GM19395 (cell line): Measurements from ENCODE around the gene TRAPPC2L.

ENCODE experiments used
- ATAC-seq: cut with Tn5 transposase; IDR thresholded peaks from one replicate; pipeline ENCODE4 v1.9.1; 2021; ENCODE audit warnings: mild to moderate bottlenecking, moderate library complexity; ENCODE audit not compliant: unreplicated experiment

The TRAPPC2L gene

DNA sequence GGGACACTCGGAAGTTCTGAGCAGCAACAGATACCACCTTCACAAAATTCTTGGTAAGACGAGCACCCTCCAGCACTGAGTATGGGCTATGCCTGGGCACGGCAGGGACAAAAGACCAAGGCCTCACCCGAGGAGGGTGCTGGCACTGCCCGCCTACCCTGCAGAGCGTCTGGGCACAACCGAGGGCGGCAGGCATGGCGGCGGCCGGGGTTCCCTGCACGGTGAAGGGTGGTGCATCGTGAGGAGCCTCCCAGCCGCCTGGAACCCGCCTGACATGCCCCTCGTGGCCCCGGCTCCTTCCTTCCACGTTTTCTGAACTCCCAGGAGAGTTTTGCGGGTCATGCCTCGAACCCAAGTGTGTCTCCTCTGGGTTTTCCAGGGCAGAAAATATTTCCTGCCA is 19.1 kb upstream of the TRAPPC2L start:
- no peak for ATAC-seq

DNA sequence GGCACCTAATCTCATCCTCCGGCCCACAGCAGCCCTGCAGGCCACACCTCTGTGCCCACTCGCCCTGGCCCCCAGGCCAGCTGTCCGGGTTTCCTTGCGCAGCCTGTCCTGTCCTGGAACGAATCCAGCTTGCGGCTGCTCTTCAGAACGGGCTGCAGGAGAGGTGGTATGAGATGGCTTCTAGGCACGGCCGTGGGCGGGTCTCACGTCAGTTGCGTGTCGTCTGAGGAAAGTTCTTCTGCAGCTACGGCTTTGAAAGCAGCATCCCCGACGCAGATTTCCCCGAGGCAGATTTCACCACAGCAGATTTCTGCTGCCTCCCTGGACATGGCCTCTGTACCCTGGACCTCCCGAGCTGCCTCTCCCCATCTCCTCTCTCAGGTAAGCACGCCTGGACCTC is 18.4 kb upstream of the TRAPPC2L start:
- ATAC-seq: no peak

DNA sequence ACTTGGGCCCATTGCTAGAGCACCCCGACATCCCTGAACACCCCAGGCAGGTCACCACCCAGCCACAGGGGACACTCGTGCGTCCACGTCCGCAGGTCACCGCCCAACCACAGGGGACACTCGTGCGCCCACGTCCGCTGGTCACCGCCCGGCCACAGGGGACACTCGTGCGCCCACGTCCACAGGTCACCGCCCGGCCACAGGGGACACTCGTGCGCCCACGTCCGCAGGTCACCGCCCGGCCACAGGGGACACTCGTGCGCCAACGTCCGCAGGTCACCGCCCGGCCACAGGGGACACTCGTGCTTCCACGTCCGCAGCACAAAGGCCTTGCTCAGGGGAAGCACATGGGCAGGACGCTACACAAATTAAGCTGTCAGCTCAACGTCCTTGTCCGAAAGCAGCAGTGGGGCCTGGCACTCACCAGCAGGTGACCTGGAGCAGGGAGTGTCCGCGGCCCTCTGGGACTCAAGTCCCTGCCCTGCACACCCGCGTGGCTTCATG is 17.8 kb upstream of the TRAPPC2L start:
- no peak for ATAC-seq

DNA sequence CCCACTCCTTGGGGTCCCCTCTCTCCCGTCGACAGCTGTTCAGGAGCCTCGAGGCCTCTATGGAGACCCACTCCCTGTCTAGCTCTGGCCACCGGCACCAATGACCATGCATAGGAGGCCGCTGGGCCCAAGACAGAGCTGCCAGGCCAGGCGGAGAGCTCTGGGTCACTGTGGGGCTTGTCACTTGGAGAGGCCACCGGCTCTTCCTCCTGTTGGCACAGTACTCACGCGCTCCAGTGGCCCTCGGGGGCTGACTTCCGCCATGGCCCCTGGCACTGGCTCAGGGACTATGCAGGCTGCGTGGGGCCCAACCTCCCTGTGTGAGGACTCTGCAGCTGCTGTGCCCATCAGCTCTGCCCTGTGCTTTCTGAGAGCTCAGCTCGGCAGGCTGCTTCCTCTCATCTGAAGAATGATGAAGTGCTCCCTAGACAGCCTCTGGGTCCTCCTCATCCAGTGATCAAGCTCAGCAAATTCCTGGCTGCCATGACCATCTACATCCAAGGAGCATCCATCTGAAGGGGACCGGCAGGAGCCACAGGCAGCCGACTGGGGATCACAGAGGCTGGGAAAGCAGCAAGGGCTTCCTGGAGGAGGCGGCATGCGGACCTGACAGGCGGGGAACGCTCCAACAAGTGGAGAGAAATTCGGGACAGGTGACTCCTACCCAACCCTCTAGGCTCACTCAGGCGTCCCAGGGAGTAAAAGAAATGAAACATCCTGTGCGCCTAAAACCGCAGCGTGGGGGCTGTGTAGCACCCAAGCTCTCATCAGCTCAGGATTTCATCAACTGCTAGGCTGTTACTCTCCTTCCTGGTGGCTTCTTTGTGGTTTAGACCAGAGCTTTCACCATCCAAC is 17.0 kb upstream of the TRAPPC2L start:
- ATAC-seq: no peak

DNA sequence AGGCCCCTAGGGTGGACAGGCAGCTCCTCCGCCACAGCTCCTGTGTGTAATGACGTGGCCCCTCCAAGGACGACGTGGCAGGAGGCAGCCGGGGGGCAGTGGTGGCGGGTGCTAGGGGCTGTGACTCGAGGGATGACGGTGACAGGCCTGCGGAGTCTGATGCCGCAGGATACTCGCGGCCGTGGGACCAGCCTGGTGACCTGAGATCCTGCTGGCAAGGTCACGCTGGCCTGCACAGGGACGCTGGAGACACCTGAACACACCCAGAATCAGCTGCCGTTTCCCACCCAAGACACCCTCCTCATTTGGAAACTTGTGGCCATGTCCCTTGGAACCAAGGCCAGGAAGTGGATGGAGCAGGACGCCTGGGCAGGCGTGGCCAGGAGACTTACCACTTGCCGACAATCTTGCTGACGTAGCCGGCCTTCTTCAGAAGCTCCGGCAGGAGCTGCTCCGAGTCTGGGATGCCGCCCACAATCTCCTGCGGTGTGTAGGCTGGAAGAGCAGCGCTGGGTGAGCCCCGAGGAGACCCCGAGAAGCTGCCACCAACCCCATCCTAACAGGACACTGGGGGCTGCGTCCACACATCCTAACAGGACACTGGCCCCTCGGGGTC is 16.2 kb upstream of the TRAPPC2L start:
- no peak for ATAC-seq

DNA sequence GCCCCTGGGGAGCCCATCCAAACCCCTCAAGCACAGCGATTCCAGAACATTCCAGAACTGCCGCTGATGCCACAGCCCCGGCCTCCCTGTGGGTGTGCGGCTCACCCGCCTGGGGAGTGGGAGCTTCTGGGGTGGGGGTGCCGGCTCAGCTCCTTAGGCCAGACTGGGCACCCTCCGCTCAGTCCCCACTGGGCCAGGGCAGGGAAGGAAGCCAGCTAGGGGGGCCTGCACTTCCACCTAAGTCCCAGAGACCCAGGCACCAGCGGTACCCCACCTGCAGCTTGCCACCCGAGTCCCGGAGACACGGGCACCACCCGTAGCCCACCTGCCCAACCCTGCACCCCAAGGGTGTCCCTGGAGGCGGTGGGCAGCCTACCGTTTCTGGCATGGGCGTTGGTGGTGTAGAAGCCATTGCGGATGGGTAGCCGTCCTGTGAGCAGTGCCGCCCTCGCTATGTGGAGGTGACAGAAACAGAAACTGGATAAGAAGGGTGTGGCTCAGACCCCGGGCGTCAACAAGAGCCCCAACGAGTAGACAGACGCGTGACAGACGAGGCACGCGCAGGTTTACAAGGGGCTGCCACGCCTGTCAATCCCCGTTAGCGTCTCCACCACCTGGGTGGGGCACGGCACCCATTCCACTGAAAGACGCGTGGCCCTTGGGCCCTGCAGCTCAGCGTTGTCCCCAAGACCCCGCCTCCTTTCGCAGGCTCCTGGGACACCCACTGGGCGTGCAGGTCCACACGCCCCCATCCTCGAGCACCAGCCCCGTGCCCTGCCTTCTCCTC is 15.2 kb upstream of the TRAPPC2L start:
- ATAC-seq: no peak

DNA sequence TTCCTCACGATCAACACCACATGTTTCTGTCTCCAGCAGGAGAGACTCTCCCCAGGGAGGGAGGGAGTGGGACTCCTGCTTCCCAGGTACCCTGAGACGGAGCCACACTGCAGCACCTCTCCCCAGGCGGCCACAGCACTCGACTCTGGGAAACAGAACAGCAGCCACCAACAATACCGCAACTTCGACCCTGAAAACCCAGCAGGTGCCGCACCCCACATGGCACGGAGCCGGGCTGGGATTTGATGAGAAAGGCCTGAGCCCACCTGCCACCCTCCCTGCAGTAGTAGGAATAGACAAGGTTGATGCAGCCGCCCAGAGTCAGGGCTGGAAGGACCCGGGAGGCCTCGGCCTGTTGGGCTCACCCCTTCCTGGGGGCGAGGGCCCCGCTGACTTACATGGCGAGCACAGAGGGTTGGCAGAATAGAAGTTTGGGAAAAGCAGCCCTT is 14.6 kb upstream of the TRAPPC2L start:
- ATAC-seq: no peak

DNA sequence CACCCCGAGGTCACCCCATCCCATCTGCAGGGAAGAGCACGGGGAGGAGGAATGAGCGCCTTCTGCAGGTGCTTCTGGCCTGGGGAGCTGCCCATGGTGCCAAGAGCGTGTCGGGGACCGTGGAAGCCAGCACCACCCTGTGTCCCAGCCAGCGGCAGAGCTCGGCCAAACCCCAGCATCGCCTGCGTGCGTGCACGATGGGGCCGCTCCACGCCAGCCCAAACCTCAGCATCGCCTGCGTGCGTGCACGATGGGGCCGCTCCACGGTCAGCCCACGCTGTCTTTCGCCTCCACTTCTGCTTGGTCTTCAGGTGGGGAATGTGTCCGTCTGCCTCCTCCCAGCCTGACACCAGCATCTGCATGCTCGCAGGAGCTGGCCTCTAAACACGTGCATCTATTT is 14.1 kb upstream of the TRAPPC2L start:
- no peak for ATAC-seq

DNA sequence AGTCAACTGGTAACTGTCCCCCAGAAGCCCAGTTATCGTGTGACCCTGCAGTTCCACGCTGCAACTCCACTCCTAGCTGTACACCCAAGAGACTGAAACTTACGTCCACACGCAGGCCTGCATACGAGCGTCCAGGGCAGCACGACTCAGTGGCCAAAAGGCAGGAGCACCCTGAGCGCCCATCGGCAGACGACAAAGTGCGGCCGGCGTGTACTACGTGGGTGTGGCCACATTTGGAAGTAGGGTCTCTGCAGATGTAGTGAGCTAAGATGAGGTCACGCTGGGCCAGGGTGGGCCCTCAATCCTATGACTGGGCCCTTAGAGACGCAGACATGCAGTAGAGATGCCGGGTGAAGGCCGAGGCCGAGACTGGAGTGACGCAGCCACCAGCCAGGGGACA is 13.7 kb upstream of the TRAPPC2L start:
- ATAC-seq: no peak

DNA sequence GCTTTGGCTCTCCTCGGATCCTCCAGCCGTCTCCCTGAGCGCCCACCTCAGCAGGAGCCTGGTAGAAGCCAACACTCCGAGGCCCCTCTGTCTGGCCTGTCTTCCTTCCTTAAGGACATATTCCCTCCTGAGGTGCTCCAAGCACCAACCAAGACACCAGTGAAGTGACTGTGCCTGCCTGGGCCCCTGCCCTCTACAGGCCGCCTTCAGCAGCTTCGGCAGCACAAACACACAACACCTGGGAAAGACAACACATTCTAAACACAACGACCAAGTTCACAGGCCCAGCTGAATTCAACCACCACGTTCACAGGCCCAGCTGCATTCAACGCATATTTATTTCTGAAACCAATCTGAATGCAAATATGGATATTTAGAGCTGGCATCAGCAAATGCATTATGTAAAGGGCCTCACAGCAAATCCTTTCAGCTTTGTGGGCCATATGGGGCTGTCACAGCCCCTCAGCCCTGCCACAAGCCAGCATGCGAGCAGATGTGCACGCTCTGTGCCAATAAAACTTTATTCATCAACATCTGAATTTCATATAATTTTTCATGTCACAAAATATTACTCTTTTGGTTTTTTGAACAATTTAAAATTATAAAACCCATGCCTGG is 12.4 kb upstream of the TRAPPC2L start:
- no peak for ATAC-seq

DNA sequence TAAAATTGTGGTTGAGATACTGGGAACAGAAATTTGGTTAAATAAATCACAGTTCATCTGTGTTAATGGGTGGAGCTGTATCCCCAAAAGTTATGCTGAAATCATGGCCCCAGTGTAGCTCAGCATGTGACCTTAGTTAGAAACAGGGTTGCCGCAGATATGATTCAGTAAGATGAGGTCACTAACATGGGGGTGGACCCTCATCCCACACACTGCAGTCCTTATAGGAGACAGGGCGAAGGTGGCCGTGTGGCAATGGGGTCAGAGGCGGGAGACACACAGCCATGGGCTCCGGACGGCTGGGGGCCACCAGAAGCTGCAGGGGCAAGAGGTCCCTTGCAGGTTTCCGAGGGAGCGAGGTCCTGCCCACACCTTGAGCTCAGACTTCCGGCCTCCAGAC is 10.8 kb upstream of the TRAPPC2L start:
- no peak for ATAC-seq

DNA sequence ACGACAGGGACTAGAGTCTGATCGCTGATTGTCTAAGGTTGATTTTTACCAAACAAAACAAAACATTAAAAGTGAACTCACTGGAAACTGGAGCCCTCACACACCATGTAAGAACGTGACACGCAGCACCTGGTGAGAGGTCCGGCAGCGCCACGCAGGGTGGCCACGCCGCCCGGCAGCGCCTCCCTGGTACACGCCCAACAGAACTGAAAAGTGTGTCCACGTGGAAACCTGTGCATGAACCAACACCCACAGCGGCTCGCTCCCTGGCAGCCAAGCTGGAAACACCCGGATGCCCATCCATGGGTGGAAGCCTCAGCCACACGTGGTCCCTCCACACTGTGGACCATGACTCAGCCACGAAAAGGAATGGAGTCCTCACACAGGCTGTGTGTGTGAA is 9.3 kb upstream of the TRAPPC2L start:
- ATAC-seq: no peak

DNA sequence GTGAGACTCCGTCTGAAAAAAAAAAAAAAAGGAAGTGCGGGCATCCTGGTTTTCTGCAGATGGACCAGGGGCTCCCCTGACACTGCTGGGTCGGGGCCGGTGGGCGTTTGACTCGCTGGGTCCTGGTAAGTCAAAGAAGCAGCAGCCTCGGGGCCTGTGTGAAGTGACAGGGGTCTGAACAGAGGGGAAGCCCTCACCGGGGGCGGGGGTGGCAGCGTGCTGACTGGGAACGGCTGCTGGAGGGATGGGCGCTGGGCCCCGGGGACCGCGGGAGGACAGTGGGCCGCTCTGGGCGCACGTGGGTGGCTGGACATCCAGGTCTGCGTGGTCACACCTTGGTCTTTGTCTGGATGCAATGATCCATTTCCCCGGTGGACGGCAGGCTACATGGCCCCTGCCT is 8.4 kb upstream of the TRAPPC2L start:
- ATAC-seq: no peak

DNA sequence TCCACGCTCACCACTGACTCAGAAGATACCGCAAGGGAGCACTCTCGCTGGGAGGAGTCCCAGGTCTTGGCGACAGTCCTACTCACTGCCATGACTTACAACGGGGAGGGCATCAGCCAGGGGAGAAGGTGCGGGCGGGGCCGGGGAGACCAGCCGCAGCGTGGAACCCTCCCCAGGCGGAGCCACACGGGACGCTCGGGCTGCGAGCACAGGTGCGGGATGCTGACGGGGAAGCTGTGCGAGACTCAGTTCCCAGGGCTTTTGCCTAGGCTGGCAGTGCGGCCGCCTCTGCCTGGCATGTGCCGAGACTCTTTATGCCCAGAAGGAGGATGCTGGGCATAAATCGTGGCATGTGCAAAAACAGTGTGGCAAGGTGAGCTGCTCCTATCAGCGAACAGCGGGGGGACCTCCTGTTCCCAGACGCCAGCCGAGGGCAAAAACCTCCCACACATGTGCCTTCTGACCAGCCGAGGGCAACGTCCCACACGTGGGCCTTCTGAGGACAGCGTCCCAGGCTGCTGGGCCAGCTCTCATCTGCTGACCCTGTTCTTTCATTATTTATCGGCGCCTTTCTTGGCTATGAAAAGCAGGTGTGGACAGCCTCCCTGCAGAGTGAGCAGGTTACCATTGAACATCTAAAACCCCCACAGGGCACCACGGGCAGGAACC is 6.3 kb upstream of the TRAPPC2L start:
- no peak for ATAC-seq

DNA sequence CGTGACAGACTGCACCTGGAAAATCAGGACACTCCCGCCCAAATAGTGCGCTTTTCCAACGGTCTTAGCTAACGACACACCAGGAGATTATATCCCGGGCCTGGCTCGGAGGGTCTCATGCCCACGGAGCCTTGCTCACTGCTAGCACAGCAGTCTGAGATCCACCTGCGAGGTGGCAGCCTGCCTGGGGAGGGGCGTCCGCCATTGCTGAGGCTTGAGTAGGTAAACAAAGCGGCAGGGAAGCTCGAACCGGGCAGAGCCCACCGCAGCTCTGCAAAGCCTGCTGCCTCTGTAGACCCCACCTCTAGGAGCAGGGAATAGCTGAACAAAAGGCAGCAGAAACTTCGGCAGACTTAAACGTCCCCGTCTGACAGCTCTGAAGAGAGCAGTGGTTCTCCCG is 5.3 kb upstream of the TRAPPC2L start:
- no peak for ATAC-seq

DNA sequence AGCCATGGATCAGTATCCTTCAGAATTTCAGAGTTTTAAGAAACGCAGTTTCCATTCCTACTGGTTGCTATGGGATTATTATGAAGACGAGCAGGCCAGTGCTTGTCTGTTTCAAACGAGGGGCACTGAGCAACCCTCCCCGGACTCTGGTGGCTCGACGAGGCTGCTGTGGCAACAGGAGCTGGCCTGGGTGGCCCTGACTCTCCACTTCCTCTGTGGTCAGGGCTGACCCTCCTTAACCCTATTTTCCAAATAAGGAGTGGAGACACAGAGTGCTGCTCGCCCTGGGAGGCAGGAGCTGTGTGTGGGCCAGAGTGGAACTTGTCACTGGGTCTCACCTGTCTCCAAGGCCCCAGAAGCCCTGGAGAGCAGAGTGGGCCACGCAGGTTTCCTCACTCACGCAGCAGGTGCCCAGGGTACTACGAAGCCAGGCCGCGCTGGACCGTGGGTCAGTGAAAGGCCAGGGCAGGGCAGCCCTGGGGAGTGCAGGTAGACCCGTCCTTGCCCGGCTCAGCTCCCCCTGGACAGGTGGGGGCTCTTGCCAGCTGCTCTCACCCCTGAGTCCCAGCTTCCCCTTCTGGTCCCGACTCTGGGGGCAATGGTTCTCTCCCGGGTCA is 3.5 kb upstream of the TRAPPC2L start:
- ATAC-seq: no peak

DNA sequence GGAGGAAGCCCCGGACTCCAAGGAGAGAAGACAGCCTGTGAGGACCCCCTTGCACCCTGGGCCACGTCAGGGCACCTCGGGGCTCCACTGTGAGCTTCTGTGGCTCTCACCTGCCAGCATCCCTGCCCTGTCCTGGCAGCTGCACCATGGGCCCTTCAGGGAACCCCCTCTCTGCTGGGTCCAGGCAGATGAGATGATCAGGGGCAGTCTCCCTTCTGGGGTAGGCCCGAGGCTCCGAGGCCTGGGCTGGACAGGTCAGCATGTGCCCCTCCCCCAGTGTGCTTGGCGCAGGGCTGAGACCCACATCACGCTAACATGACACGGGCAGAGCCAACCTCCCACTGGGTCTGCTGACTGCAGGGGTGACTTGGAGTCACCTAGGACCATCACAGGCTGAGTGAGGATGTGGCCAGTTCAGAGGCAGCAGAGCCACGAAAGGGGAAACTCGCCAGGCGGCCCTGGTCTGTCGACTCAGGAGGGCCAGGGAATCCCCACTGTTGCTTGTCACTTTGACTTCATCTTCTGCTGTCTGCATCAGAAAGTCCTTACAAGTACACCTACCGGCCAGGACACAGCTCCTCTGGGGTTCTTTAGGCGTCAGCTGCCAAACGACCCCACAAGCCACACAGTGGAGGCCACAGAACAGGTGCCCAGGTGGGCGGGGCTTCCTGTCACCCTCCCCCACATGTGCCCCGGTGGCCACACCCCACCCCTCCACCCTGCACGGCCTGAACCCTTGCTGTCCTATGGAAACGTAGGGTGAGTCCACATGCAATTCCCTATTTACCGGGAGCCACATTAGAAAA is 2.4 kb upstream of the TRAPPC2L start:
- ATAC-seq: no peak

DNA sequence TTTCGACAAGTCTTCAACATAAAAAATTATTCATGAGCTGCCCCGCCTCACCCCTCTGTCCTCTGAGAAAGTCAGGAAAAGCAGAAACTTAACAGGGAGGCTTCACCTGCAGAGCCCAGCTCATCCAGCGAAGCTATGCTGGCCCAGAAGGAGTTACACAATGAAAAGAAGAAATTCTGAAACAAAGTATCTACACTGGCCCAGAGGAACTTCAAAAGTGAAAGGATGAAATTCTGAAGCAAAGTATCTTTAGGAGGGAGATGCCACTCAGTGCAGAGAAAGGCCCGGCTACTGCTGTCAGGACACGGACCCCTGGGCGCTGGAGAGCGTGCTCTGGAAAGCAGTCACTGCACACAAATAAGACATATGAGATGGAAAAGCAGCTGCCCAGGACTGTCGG is 1.8 kb upstream of the TRAPPC2L start:
- no peak for ATAC-seq

DNA sequence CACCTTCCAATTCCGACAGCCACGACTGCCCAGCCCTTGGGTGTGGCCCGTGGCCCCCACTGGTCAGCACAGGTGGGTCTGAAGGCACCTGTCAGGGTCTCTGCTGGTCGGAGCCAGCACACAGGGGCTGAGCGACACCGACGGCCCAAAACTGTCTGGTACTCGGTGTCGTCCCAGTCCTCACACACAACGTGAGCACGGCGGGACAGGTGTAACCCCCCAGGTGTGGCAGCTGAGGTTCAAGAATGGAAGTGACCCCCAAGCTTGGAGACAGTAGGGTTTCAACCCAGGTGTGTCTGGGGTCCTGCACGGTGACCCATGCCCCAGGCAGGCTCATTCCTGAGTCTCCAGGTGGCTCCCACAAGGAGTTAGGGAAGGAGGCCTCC is 1.2 kb upstream of the TRAPPC2L start:
- no peak for ATAC-seq
